NCI-H187 treated with DMSO at 0.1 percent for 48 hours (cell line): Measurements from ENCODE around the gene ANKS1B.

Experiments
- DNase-seq: peaks from one replicate; lab custom pipeline; 2025; lab: John Stamatoyannopoulos, UW

The ANKS1B gene

DNA sequence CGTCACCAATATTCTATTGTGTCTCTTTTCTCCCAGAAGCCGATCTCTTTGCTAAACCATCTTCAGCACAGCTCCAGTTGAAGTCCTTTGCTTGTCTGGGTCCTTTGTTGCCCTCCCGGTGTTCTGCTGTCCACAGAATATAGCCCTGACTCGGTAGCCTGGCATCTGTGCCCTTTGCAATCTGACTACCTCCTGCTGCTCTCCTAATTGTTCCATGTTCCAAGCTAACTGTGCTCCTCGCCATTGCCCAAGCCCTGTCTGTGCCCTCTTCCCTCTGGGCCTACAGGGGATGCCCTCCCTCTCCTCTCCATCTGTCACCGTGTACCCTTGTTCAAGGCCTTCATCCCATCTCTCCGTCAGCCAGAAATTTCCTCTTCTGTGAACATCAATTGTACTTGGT, 1033.3 kb downstream of the ANKS1B start:
- no peak for DNase-seq

DNA sequence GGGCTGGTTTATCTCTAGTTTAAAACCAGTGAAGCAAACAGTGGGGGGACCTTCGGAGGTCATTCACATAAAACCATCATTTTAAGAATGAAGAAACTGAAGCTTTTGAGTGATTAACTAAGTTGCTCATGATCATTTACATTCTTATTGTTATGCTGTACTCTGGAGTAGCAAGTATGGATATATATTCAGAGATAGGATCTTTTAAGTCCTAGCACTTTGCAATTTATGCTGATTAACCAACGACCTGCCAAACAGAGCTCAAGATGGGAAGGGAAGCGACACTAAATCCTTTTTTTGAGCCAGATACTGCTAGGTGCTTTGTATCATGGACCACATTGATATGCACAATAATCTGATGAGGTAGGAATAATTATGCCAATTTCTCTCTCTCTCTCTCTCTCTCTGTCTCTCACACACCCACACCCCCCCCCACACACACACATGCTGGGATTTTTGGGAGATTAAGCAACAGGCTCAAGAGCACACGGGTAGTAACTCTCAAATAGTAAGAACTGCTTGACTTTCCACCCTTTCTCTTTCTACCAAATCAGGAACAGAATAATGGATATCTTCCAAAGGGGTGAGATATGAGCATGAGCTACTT, 1036.3 kb downstream of the ANKS1B start:
- DNase-seq = no peak

DNA sequence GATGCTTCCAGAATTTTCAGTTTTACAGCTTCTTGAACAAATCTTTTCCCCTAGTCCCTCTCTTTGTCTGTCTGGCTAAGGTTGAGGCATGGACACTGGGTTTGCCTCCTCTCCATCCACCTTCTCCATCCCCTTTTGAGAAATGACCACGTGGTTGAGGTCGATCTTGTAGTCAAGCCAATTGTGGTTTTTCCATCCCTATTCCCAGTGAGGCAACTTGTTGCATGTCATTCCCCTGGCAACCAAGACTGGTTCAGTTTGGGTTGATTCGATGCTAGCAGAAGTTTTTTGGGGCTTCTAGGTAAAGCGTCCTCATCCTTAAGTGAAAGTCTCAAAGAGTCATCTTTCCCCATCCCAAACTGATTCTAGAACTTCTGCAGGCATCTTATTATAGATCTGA, 1038.9 kb downstream of the ANKS1B start:
- no peak for DNase-seq

GRCh38 chr12:98939926-98940325, 1044.8 kb downstream of the ANKS1B start:
- DNase-seq = no peak

- DNase-seq = no peak
These were observed 1045.4 kb downstream of the ANKS1B start for GRCh38 chr12:98939350-98939749.

- no peak for DNase-seq
These were observed 1048.9 kb downstream of the ANKS1B start for GRCh38 chr12:98935847-98936246.

- no peak for DNase-seq
These were observed 1061.9 kb downstream of the ANKS1B start for GRCh38 chr12:98922871-98923270.

GRCh38 chr12:98918176-98918863, 1066.4 kb downstream of the ANKS1B start:
- no peak for DNase-seq

- DNase-seq = no peak
These were observed 1068.6 kb downstream of the ANKS1B start for GRCh38 chr12:98916106-98916505.

DNA sequence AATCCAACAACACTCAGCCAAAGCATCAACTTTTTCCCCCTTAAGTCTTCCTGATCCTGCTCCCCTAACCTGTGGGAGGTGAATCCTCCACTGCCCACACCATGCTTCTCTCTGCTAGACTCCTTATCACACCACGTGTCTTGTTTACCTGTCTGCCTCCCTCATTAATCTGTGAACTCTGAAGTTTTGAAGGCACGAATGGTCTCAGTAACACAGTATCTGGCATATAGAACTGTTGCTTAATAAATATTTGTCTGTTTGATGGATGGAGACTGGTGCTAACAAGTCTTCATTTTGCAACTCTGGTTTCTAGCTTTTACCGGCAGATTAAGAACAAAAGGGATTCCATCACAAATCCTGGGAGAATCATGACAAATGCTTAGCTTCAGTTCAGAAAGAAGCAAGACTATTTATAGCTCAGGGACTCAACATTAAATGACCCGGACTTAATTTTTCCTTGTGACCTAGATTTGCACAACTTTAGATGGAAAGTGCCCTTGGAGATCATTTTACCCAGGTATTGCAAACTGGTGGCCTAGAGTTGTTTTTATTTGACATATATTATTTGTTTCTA, 1072.2 kb downstream of the ANKS1B start:
- DNase-seq = no peak

GRCh38 chr12:98911396-98911795, 1073.3 kb downstream of the ANKS1B start:
- DNase-seq = no peak

GRCh38 chr12:98909746-98910145, 1075.0 kb downstream of the ANKS1B start:
- DNase-seq = no peak

GRCh38 chr12:98908866-98909265, 1075.9 kb downstream of the ANKS1B start:
- no peak for DNase-seq

GRCh38 chr12:98903875-98904274, 1080.9 kb downstream of the ANKS1B start:
- DNase-seq = no peak

DNA sequence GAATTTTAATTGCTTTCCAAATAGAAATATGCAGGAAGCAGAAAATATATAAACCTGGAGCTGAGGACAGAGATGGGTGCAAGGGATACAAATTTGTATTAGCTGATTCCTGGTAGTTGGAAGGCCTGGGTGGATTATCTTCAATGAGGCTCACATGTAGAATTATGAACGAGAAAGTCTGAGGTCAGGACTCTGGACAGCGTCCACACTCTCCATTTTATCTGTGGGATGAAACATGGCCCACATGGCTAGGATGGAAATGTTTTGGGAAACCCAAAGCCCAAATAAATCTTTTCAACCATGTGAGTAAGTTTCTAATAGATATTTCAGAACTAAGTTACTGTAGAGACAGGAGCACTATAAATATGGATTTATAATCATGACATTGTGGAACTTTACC, 1083.5 kb downstream of the ANKS1B start:
- DNase-seq = no peak

DNA sequence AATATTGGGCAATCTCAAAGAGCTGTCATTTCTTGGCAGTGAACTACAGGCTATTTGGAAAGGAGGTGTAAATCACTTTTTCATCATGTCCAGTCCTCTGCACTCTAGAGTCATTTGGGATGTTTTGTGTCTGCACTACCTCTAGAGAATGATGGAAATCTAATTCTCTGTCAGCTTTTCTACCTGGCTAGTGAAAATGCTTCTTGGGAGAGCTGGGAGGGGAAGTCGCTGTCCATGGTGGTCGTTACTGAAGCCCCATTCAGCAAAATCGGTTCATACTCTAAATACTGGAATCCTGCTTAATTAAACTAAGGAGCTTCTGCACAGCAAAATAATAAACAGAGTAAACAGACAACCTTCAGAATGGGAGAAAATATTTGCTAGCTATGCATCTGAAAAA, 1087.8 kb downstream of the ANKS1B start:
- no peak for DNase-seq

- no peak for DNase-seq
These were observed 1089.6 kb downstream of the ANKS1B start for GRCh38 chr12:98895086-98895651.

DNA sequence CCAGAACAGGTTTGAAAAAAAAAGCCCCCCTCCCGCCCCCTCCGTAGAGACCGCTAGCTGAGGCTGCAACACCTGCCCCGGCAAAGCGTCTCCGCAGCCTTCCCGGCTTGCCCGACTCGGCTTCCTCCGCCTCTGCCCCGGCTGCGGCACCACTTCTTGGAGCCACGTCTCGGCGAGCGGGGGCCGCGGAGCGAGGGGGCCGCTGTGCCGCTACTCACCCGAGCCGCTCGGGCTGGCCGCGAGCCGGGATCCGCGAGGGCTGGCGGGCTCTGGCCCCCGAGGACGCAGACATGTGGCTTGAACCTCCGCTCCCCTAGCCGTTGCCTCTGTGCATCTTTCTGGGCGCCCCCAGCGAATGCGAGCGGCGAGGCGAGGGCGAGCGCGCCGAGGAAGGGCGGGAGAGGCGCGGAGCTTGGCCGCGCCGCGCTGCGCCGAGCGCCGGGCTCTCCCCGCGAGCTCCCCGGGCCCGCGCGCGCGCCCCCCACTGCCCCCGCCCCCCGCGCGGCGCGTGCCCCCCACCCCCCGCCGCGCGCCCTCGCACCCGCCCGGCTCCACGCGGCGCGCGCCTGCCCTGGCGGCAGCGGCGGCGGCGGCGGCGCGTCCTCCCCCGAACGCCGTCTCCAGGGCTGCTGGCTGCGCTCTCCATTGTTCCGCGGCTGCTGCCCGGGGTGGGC, 1090.2 kb downstream of the ANKS1B start:
- no peak for DNase-seq

DNA sequence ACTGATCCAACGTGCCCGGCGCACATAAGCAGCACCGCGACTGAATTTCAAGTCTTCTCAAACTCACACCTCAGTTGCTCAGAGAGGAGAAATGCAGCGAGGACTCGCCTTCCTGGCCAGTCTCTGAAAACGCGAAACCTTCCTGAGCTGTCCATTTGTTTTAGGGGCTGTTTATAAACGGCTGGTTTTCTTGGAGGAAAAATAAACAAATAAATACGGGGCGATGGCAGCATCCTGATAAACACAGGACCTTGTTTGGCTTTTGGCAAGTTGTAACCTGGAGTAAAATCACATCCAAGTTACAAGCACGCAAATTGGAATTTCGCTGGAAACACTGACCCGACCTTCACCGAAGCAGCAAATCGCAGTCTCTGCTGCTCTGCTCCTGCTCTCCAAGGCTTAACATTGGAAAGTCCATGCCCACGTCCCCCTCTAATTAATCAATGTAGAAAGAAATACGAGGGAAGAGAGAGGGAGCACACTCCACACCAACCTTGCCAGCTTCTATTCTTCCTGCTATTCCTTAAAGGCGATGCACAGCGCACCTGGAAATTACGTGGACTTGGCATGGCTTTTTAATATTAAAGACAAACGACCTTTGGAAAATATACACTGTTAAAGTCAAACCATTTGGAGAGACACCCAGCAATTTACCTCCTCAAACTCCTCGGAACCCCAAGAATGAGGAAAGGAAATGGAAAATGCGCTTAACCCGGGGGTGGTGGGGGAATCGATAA, 1090.9 kb downstream of the ANKS1B start:
- no peak for DNase-seq

GRCh38 chr12:98893126-98893674, 1091.5 kb downstream of the ANKS1B start:
- no peak for DNase-seq

DNA sequence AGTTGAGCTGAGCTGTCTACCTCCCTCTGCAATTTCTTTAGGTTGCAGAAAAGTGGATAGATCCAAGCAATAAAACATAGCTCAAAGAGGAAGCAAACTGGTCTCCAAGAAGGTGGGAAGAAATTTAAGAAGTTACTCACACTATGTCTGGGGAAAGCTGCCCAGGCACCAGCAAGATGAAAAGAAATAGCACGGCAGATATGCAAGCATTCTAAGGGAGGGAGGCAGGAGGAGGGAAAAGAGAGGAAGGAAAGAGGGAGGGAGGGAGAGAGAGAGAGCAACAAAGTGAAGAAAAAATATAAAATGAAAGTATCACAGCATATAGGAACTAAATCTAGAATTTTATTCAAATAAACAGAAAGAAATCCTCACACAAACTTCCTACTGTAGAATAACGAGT, 1099.0 kb downstream of the ANKS1B start:
- DNase-seq = no peak

- DNase-seq = no peak
These were observed 1101.5 kb downstream of the ANKS1B start for GRCh38 chr12:98883231-98883630.
